Smooth muscle cell (in vitro differentiated cells): ENCODE measurements around the gene DPEP2. TPM values are rescaled to one million over a fixed set of nuclear protein-coding genes. Genes with fewer than 3 reads are reported as not detected.

Experiments used
- DNase-seq: peaks from one replicate; lab custom pipeline; 2025; ENCODE audit not compliant: unreplicated experiment; lab: John Stamatoyannopoulos, UW
- H2AFZ ChIP-seq: fragments of 200-600 bp; sonication (generic); 2 replicates; pipeline ENCODE4 v1.6.0; 2016; ENCODE audit warnings: antibody characterized with exemption, low read depth, mild to moderate bottlenecking
- H3F3A ChIP-seq: fragments of 200-600 bp; sonication (generic); 2 replicates; pipeline ENCODE4 v1.6.0; 2017; ENCODE audit warnings: antibody characterized with exemption, low read depth
- H3K27ac ChIP-seq: fragments of 200-600 bp; sonication (generic); 2 replicates; pipeline ENCODE4 v1.5.1; 2016; ENCODE audit warnings: low read depth, mild to moderate bottlenecking
- H3K27me3 ChIP-seq: fragments of 200-600 bp; sonication (generic); 2 replicates; pipeline ENCODE4 v1.6.1; 2016; ENCODE audit warnings: low read depth, mild to moderate bottlenecking
- H3K36me3 ChIP-seq: fragments of 200-600 bp; sonication (generic); 2 replicates; pipeline ENCODE4 v1.5.1; 2016; ENCODE audit warnings: low read depth
- H3K4me1 ChIP-seq: fragments of 200-600 bp; sonication (generic); 2 replicates; pipeline ENCODE4 v1.5.1; 2016; ENCODE audit warnings: low read depth
- H3K4me2 ChIP-seq: fragments of 200-600 bp; sonication (generic); 2 replicates; pipeline ENCODE4 v1.6.0; 2016; ENCODE audit warnings: mild to moderate bottlenecking
- H3K4me3 ChIP-seq: fragments of 200-600 bp; sonication (generic); 2 replicates; pipeline ENCODE4 v1.5.1; 2016; ENCODE audit warnings: mild to moderate bottlenecking
- H3K79me2 ChIP-seq: fragments of 200-600 bp; sonication (generic); 2 replicates; pipeline ENCODE4 v1.6.0; 2016; ENCODE audit warnings: low read depth, mild to moderate bottlenecking
- H3K9ac ChIP-seq: fragments of 200-600 bp; sonication (generic); 2 replicates; pipeline ENCODE4 v1.6.0; 2016; ENCODE audit warnings: low read depth
- H3K9me3 ChIP-seq: fragments of 200-600 bp; sonication (generic); replicated peaks from 2 replicates; pipeline ENCODE4 v1.5.1; 2016; ENCODE audit warnings: low read depth
- H4K20me1 ChIP-seq: fragments of 200-600 bp; sonication (generic); 2 replicates; pipeline ENCODE4 v1.6.0; 2016; ENCODE audit warnings: low read depth
- WGBS: methylation state at CpG from one replicate; pipeline ENCODE4 v1.1.7; 2016; ENCODE audit warnings: low lambda C conversion rate; 5-methylcytosine and 5-hydroxymethylcytosine counted together
- polyA plus RNA-seq: library from polyadenylated mRNA; unstranded; fragments of >200 nt; fragmentation: Nextera tagmentation; extraction: Ambion mirVana; gene quantifications from 2 replicates; pipeline ENCODE4 v1.2.1, GENCODE V29; 2016
- total RNA-seq: library from RNA; depleted of rRNA; stranded (reverse); fragments of >200 nt; gene quantifications from 2 replicates; pipeline ENCODE4 v1.2.3, GENCODE V29; 2014
- TF ChIP-seq, protein P1 (sequence below): fragments of 200-600 bp; sonication (generic); IDR thresholded peaks from 2 replicates; pipeline ENCODE4 v1.5.1; 2017; ENCODE audit warnings: borderline replicate concordance, mild to moderate bottlenecking, antibody characterized with exemption; ENCODE audit not compliant: insufficient read depth, poor library complexity, severe bottlenecking

DPEP2 gene
- total and polyA plus RNA-seq, 2 experiments from 2014 or later: not detected

DNA sequence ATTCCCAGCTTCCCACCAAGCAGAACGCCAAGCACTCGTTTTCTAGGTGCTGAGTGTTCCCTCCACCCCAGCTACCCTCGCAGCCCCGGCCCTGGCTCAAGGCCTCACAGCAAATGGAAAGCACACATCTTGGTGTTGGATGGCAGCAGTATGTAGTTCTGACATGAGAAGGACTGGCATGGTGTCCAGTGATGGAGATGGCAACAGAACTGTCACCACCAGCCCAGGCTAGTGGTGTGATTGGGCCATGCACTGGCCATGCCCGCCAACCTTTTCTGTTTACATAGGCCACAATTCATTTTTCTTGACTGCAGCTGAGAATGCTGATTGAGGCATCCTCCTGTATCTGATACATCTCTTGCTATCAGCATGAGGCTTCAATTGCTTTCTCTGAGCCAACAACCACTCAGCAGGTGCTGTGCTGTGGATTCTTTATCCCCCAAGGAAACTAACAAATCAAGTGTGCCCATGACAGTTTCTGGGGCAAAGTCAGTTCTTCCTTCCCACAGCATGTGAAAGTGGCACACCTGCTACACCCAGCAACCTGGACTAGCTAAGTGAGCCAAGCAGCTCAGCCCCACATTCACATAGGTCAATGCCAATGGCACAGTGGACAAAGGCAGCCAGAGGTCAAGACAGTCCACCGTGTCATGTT is 34.7 kb downstream of the DPEP2 start:
- 97% methylated on average over 6 of the region's 6 CpGs for WGBS
- Histone ChIP-seq H3K9ac (no peak overlapping the region), H3K4me1 (peaks cover 20% of the 10 kb centered on the region), H3K27me3 (no peaks in the 10 kb centered on the region), H3K79me2 (peaks cover 73% of the 10 kb centered on the region), H4K20me1 (peaks cover 83% of the 10 kb centered on the region), H3K9me3 (no peaks in the 10 kb centered on the region), H3K4me2 (no peak overlapping the region), H3K36me3 (no peaks in the 10 kb centered on the region), H3K4me3 (no peak overlapping the region), H3K27ac (no peak overlapping the region), H3F3A (no peaks in the 10 kb centered on the region), H2AFZ (no peak overlapping the region)
- DNase-seq: no peak
- TF ChIP-seq, protein P1, sequence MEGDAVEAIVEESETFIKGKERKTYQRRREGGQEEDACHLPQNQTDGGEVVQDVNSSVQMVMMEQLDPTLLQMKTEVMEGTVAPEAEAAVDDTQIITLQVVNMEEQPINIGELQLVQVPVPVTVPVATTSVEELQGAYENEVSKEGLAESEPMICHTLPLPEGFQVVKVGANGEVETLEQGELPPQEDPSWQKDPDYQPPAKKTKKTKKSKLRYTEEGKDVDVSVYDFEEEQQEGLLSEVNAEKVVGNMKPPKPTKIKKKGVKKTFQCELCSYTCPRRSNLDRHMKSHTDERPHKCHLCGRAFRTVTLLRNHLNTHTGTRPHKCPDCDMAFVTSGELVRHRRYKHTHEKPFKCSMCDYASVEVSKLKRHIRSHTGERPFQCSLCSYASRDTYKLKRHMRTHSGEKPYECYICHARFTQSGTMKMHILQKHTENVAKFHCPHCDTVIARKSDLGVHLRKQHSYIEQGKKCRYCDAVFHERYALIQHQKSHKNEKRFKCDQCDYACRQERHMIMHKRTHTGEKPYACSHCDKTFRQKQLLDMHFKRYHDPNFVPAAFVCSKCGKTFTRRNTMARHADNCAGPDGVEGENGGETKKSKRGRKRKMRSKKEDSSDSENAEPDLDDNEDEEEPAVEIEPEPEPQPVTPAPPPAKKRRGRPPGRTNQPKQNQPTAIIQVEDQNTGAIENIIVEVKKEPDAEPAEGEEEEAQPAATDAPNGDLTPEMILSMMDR: no peak

DNA sequence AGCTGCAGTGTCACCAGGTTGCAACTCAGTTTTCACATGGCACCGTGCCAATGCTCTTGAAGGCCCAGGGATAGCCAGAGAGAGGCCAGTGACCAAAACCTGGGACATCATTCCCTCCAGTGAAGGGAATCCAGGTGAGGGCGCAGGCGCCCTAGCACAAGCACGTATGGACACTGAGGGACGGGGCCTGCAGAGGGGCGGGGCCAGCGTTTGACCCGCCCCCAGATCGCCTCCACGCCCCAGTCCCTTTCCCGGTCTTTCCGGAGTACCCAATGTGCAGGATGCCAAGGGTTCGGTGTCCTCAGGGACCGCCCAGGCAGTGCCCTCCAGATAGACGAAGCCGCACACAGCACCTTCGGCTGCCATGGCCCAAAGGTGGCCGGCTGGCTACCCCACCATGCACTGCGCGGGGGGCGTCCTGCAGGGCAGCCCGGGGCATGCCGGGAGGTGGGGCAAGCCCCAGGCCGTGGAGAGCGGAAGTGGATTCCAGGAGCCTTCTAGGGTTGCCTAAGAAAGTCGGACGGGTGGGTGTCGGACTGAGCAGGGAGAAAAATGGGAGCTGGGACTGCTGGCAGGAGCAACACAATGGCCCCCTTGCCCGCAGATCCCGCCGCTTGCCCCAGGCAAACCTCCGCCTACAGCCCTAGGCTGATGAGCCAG is 35.5 kb downstream of the DPEP2 start:
- Histone ChIP-seq H3K79me2 (peaks cover 73% of the 10 kb centered on the region), H3K4me2 (no peak overlapping the region), H3K36me3 (no peaks in the 10 kb centered on the region), H2AFZ (no peak overlapping the region), H3K4me1 (peaks cover 20% of the 10 kb centered on the region), H4K20me1 (peaks cover 91% of the 10 kb centered on the region), H3K27ac (no peak overlapping the region), H3K9me3 (no peaks in the 10 kb centered on the region), H3F3A (no peaks in the 10 kb centered on the region), H3K27me3 (no peaks in the 10 kb centered on the region), H3K4me3 (no peak overlapping the region), H3K9ac (no peak overlapping the region)
- TF ChIP-seq, protein P1: no peak
- no peak for DNase-seq
- 86% methylated on average over 29 of the region's 32 CpGs for WGBS

DNA sequence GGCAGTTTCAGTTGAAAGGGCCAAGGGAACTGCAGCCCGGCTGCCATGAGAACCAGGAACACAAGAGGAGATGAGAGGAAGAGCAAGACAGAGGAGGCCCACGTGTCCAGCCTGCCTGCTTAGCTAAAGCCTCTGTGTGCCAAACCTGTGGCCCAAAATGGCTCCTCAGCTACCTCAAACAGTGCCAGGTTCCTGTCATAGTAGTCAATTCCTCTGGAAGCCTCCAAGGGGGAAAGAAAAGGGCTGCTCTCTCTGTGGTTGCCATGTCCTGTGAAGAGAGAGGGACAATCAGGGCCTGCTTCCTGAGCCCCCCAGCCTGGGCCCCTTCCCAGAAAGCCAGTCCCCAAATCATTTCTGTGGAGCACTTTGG is 36.0 kb downstream of the DPEP2 start:
- H2AFZ ChIP-seq: no peak overlapping the region
- peaks cover 20% of the 10 kb centered on the region for H3K4me1 ChIP-seq
- no peaks in the 10 kb centered on the region for H3K36me3 ChIP-seq
- no peaks in the 10 kb centered on the region for H3F3A ChIP-seq
- TF ChIP-seq, protein P1: no peak
- H3K79me2 ChIP-seq: peaks cover 77% of the 10 kb centered on the region
- WGBS: 90% methylated on average over 2 of the region's 2 CpGs
- H3K9me3 ChIP-seq: no peaks in the 10 kb centered on the region
- DNase-seq: no peak
- no peak overlapping the region for H3K4me3 ChIP-seq
- no peak overlapping the region for H3K4me2 ChIP-seq
- H3K9ac ChIP-seq: no peak overlapping the region
- H4K20me1 ChIP-seq: peaks cover 96% of the 10 kb centered on the region
- no peak overlapping the region for H3K27ac ChIP-seq
- no peaks in the 10 kb centered on the region for H3K27me3 ChIP-seq
